Right hindlimb (tissue), 1 donor: Measurements from ENCODE around the gene SCFD1.
"Not testable (repeated sequence)": the region's sequence is repeated elsewhere in the genome, so short reads cannot be mapped to it uniquely, and the experiment has no call there.

ENCODE experiments used
- DNase-seq: peaks from one replicate; pipeline ENCODE4 v3.0.0-alpha.2; 2018

Gene SCFD1

DNA sequence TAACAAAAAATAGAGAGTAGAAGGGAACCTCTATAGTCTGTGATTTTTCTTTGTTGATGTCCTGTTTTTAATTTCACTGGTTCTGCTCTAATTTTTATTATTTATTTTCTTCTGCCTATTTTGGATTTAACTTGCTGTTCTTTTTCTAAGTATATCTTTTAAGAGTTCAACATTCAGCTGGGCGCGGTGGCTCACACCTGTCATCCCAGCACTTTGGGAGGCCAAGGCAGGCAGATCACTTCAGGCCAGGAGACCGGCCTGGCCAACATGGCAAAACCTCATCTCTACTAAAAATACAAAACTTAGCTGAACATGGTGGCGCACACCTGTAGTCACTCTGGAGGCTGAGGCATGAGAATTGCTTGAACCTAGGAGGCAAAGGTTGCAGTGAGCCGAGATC is 58.7 kb downstream of the SCFD1 start:
- DNase-seq = not testable (repeated sequence)

DNA sequence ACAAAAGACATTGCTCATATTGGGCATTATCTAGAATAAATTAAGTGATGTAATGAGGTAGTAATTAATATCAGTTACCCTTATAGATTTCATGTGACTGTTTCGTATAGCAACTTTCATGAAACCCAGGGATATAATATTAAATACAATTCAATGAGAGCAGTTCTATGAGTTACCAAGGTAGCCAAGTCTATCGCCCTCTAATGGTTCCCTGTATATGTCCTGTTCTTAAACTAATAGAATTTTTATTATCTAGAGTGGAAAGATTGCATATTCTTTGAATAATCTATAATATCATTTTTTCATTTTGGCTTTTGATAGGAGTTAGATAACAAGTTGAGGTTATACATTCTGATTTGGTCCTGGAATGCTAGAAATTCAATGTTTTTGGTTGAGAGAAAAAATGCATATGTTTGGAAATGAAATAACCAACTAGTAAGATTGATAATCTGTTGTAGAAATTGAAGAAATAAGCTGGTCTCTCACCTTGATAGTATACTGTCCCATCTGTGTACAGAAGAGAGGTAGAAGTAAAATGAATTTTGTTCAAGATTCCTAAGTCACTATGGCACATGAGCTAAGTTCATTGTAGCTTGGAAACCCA is 59.7 kb downstream of the SCFD1 start:
- no peak for DNase-seq

DNA sequence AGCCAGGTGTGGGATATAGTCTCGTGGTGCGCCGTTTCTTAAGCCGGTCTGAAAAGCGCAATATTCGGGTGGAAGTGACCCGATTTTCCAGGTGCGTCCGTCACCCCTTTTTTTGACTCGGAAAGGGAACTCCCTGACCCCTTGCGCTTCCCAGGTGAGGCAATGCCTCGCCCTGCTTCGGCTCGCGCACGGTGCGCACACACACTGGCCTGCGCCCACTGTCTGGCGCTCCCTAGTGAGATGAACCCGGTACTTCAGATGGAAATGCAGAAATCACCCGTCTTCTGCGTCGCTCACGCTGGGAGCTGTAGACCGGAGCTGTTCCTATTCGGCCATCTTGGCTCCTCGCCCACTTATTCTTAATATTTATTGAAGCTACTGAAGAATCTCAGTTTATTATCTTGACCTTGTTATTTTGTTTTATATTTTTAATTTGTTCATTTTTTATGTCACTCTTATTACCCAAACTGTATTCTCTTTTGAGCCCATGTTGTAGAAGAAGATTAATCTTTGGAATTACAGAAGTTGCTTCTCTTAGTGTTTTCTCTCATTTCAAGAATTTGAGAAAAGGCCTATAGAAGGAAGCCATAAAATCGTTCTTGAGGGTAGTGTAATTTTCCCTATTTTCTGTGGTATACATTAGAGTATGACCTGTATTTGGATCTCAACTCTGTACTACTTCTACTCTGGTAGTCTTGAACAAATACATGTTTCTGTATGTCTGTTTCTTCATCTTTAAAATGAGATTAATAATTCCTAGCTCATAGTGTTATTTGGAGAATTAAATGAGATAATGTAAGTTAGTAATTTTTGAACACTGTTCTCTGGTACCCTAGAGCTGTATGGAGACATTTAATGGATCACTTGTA is 68.6 kb downstream of the SCFD1 start:
- DNase-seq = not testable (repeated sequence)

DNA sequence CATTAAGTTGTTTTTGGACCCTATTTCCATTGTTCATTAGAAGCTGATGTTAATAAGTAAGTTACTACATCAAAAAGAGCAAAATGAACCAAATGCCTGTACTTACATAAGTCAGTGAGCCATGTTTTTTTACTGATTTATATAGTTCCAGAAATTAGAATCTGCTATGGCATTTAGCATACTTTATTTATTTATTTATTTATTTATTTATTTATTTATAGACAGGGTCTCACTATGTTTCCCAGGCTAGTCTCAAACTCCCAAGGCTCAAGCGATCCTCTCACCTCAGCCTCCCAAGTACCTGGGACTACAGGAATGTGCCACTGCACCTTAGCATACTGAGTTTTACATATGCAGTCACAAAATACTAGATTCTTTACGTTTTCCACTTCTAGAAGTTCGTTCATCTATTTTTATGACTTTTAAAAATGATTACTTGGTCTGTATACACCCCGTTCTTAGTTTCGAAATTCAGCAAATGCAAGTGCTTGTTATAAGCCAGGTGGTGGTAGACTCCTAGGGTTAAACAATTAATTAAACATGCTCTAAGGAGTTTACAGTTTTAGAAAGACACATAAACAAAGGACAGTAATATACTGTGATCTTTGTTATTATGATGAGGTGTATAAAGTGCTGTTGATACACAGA is 69.8 kb downstream of the SCFD1 start:
- no peak for DNase-seq

DNA sequence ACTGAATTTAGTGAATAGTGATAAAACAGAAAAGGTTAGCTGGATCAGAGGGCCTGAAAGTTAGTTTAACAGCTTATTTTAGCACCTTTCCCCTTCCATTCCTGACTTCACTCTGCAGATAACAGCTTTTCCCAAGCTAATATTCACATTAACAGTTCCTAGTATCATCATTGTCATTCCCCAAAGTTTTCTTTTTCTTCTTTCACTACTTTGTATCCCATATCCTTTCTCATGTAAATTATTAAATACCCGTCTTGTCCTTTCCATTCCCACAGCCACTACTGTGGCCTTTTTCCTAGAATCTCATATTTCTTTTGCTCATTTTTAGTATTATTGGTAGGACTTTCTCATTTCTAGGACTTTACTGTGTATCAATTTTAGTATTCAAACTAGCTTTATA is 70.5 kb downstream of the SCFD1 start:
- DNase-seq = no peak

DNA sequence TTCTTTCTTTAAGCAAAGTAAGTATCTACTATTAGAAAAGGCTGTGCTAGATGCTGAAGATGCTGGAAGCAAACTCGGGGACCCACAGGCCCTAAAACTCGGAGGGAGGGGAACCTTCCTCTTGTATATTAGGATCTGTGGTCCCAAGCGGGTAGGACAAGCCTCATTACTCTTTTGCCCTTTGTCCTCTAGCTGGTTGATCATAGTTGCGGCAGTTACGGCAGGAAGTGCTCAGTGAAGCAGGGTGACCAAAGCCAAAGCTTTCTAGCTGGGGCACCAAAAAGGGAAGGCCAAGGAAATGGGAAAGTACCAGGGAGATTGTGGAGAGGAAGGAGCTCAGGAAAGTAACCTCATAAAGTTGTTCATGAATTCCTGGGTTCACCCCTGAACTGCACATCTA is 76.3 kb downstream of the SCFD1 start:
- no peak for DNase-seq

DNA sequence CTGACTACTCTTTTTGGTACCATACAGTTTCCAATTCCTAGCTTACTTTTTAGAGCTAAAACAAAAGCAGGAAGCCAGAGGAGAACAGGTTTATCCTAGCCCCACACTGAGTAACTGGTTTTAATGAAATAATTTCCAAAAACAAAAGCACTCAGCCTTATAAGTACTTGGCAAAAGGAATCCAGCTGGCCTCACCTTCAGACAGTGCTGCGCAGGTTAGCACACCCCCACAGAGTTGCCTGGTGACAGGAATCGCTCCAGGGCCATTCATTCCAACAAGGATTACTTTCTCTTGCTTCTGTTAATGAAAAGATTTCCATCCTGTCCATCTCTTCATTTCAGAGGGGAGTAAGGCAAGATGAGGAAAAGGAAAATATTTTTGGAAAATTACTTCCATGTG is 84.6 kb downstream of the SCFD1 start:
- DNase-seq = peak; percentile 21

DNA sequence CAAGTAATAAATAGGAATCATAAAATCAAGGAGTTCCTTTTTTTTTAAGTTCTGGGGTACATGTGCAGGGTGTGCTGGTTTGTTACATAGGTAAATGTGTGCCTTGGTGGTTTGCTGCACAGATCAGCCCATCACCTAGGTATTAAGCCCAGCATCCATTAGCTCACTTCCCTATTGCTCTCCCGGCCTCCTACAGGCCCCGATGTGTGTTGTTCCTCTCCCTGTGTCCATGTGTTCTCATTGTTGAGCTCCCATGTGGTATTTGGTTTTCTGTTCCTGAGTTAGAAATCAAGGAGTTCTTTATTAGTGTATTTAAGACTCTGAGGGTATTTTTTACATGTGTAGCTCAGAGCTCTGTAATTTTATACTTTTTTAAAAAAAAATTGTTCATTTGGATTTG is 86.0 kb downstream of the SCFD1 start:
- no peak for DNase-seq

DNA sequence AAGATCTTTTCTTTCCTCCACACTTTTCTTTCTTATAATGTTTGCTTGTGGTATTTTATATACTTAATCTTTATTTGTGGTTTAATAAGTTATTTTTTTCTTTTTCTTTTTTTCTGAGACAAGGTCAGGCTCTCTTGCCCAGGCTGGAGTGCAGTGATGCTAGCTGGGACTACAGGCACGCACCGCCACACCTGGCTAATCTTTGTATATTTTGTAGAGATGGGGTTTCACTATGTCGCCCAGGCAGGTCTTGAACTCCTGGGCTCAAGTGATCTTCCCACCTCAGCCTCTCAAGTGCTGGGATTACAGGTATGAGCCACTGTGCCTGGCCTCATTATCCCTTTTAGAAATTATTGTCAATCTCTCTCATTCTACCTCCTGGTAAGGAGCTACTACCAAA is 87.1 kb downstream of the SCFD1 start:
- DNase-seq = no peak

DNA sequence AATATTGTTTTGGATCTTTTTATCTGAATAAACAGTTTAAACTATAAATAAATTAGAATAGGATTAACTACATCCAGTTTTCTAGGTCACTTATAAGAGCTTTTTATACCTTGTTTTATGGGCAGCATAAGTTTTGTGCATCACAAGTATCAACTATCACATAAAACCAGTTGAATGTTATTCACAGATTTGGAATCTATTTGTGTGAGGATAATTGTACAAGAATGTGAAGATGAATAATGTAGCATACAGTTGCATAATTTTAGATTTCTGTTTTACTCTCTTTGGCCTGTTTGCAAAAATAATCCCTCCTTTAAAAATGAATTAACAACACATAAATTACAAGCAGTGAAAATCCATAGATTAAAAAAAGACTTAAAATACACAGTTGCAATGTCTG is 88.8 kb downstream of the SCFD1 start:
- no peak for DNase-seq

DNA sequence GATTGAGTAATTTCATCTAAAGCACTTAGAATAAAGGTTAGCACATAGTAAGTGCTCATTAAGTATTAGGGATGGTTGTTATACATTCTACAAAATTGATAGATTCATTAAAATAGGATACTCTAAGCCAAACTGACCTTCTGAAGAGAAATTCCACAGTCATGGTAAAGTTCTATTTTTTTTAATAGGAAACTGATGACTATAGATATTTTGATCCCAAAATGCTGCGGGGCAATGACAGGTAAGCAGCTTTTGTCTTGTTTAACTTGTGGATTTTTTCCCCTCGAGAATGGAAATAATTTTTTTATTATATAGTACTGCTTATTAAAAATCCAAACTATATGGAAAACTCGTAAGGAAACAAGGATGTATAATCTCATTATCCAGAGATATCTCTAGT is 97.0 kb downstream of the SCFD1 start:
- DNase-seq = no peak

DNA sequence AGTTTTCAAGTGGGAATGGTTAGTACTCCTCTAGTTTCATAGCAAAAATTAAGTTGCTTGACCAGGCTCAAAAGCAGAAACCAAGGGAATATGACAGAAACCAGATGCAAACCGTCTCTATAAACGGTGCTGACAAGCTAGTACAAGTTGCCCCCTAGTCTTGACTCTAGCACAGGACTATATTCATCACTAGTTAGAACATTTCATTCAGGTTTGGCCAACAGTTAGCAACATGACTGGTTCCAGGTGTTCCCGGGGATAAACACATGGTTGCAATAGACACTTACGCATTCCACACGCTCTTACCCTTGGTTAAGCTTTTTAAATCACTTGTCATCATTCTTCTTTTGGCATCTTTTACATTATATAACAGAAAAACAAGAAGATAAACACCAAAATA is 103.6 kb downstream of the SCFD1 start:
- no peak for DNase-seq

DNA sequence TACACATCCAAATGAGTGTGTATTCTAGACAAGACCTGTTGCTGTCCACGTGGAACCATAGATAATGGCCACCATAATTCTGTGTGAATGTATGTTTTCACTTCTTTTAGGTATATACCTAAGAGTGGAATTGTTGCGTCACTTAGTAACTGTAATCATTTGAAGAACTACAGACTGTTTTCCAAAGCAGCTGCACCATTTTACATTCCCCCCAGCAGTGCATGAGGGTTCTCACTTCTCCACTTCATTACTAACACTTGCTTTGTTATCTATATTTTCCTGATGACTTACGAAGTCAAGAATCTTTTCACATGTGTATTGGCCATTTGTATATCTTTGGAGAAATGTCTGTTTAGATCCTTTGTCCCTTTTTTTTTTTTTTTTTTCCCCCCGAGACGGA is 106.4 kb downstream of the SCFD1 start:
- DNase-seq = no peak

DNA sequence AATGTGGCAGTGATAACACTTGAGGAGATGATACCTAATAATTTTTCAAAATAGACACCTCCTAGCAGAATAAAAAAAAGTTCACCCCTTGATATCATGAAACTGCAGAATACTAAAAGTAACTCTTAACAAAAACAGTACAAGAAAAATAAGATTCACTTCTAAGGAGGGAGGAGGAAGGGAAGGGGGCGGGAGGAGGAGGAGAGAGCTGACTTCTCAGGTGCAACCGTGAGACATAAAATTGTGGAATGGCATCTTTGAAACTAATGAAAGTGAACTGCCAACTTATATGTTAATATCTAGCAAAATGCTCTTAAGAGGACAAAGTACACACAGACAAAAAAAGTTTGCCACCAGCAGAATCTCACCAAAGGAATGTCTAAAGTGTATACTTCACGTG is 115.8 kb downstream of the SCFD1 start:
- no peak for DNase-seq

DNA sequence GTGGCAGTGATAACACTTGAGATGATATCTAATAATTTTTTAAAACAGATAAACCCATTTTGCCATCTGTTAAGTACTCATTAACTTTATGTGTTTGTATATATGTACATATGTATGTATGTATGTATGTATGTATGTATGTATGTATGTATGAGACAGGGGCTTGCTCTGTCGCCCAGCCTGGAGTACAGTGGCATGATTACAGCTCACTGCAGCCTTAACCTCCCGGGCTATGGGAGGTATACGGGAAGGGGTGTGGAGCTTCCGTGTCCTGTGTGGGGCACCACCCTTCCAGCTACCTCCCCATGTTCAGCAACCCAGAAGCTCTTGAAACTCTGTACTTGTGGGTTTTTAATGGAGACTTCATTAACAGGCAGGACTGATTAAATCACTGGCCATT is 116.9 kb downstream of the SCFD1 start:
- DNase-seq = no peak

DNA sequence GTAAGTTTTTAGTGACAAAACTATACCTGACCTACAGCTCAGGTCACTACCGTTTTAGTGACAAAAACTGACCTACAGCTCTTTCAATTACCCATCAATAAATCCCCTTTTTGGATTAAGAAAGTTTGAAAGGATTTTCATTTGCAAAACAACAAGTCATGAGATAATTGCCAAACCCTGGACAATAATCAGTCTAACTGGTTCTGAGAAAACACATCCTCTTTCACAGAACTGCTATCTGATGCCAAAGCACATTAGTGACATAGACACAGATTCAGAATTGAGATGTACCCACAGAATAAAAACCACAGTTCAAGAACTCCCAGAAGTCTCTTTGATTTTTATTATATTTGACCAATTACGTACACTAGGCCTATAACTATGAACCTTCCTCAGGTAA is 126.2 kb downstream of the SCFD1 start:
- DNase-seq = no peak

DNA sequence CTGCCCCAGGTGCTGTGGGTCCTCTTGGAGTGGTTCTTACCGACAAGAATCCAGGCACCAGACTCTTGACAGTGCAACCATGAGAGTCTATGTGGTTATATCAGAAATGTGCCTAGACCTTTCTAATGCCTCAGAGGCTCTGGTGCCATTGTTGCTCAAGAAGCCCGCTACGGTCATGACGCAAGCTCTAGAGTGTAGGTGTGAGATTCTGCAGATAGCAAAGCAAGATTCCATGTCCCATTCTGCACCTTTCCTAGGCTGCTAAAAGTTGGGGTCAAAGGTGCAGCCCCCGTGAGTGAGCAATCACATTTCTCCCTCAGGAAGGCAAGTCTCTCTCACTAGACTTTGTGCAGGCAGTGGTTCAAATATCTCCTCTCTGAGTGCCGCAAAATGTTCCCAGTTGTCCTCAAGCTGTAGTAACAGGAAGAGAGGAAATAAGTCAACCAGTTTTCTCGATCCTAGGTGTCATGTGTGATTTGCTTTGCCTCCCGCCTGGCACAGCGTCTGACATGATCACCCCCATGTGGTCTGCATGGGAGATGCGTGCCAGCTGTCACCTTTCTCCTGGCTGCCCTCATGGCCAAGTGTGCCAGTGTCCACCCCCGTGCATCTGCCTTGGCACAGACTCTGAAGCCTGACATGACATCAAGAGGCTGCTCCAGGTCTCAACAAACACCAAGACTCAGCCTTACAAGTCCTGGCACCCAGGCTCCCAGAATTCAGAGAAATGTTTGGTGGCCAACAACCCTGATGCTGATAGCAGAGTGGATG is 129.7 kb downstream of the SCFD1 start:
- no peak for DNase-seq

DNA sequence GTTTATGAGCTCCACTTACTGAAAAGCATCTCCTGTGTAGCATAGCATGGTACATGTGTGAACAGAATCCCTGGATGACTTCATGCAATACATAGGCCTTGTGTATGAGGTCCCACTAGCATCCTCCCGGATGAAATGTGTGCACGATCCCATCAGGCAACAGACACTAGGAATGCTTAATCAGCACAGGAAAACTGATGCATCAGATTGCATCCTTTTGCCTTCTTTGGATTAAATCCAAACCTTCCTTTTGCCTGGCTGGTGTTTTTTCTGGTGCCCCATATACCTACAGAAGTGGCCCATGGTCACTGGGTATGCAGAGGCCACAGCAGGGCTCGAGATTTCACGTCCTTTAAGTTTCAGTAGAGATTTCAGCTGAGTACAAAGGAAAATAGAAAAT is 131.3 kb downstream of the SCFD1 start:
- no peak for DNase-seq

DNA sequence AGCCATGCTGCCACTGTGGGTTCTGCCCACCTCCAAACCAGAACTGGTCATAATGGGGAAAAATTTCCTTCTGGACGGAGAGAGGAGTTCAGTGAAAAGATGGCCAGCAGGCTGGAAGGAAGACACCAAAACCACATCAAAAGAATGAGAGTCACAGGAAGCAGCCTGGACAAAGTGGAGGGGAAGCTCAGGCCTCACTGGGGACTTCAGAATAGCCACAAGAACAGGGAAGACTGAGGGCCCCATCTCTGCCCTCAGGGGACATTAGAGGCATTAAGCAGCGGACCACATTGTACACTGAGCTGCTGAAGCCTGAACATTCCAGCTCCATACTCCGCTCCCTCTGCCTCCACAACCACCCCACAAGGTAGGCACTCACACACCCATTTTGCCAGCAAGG is 132.7 kb downstream of the SCFD1 start:
- no peak for DNase-seq

DNA sequence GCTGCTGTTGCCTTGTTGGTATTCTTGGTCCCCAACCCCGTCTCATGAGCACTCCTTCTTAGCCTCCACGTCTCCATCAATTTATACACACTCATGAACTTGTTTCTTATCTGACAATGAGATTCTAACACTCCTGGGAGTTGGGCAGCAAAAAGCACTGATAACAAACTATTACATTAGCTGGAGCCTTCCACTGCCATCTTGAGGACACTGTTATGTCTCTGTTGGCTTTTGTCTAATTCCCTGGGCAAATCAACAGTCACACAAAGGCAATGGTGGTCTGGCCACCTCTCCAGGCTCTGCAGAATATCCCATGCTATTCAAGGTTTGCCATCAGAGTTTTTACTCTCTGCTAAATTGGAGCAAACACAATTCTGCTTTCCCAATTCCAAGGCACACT is 134.5 kb downstream of the SCFD1 start:
- DNase-seq = no peak

DNA sequence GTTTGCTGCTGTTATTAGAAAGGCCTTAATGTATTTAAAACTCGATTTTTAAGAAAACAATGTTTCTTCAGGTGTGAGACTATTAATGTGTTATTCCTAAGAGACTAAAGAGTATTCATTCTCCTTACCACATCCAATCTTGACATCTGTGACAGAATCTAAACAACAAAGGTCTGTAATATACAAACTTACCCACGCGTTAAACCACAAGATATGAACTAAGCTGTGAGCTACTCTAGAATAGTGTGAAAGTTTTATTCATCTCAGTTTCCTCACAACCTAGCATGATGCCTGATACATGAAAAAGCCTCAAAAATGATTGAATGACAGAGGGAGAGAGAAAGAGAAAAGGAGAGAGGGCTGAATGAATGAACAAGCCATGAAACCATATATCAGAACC is 135.0 kb downstream of the SCFD1 start:
- no peak for DNase-seq

DNA sequence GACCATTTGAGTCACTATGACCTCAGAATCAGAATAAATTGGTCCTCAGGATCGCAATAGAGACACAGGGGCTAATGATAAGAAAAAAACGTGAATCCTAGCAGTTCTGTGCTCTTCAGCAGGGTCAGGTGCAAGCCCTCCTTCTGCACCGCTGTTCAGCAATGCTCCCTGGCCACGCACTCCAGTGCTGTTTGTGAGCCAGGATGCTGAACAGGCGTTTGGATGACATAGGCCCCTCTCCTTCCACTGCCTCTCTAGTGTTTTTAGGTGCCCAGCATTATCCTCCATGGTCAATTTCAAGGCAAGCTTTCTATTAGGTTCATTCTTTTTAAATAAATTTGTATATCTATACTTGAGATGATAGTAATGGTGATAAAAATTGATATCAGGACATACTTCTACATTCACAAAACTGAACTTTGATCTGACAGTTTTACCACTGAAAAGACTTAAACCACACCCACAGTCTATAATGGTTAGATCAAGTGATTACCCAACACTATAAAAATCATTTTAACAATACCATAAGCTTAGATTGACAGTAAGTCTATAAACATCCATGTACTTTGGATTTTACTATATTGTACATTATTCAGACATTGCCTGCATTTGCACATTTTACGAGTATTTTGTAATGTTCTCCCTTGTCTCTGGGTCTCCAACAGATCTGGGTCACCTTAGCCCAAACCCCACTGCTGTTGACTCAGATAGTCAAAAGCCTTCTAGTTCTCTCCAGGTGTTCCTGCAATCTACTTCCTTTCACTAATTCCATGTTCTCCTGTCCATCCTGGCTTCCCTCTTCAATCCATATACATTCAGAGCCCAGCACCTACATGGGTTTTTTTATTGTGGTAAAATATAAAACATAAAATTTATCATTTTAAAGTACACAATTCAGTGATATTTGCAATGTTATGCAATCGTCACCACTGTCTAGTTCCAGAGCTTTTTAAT is 137.3 kb downstream of the SCFD1 start:
- no peak for DNase-seq
